Sigmoid colon (tissue), 4 donors: ENCODE measurements around the gene RNF113A.

Experiments
- POLR2A ChIP-seq, 2 donors: fragments of 450-650 bp; IDR thresholded peaks; one replicate each; pipeline ENCODE4 v1.6.1; 2016; ENCODE audit warnings: antibody characterized with exemption in 2 of 2, mild to moderate bottlenecking in 2 of 2, moderate library complexity in 2 of 2
- POLR2AphosphoS5 ChIP-seq, 4 donors: sonication (generic); formaldehyde crosslinking; IDR thresholded peaks; one replicate each; pipeline ENCODE4 v1.6.1; 2017; ENCODE audit warnings: antibody characterized with exemption in 4 of 4
- TF ChIP-seq, protein P1 (sequence below), 4 experiments: fragments of 450-650 bp in 3 of 4; fragments of 200-600 bp in 1 of 4; IDR thresholded peaks; one replicate each; pipeline ENCODE4 v1.5.1; 2016 to 2019; ENCODE audit warnings: antibody characterized with exemption in 4 of 4, mild to moderate bottlenecking in 3 of 4, moderate library complexity in 2 of 4

DNA sequence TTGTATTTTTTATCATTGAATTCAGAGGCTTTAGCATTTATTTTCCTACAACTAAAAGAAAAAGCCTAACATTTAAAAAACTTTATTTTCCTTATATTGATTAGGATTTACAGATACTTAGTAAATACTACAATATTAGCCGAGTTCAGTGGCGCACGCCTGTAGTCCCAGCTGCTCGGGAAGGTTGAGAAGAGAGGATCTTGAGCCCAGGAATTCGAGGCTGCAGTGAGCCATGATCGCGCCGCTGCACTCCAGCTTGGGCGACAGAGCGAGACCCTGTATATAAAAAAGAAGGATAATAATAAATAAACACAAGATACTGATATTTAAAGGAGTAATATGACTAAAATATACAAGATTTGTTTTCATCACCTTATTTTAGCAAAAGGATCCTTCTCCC lies 18.1 kb downstream of the RNF113A start:
- TF ChIP-seq, protein P1, sequence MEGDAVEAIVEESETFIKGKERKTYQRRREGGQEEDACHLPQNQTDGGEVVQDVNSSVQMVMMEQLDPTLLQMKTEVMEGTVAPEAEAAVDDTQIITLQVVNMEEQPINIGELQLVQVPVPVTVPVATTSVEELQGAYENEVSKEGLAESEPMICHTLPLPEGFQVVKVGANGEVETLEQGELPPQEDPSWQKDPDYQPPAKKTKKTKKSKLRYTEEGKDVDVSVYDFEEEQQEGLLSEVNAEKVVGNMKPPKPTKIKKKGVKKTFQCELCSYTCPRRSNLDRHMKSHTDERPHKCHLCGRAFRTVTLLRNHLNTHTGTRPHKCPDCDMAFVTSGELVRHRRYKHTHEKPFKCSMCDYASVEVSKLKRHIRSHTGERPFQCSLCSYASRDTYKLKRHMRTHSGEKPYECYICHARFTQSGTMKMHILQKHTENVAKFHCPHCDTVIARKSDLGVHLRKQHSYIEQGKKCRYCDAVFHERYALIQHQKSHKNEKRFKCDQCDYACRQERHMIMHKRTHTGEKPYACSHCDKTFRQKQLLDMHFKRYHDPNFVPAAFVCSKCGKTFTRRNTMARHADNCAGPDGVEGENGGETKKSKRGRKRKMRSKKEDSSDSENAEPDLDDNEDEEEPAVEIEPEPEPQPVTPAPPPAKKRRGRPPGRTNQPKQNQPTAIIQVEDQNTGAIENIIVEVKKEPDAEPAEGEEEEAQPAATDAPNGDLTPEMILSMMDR (IDR thresholded peaks at IDR 0.05), result no peak
- no peak for TF ChIP-seq POLR2A (IDR thresholded peaks at IDR 0.05)
- no peak for TF ChIP-seq POLR2AphosphoS5 (IDR thresholded peaks at IDR 0.05)
